HL-60/S4 treated with phorbol 12-myristate 13-acetate at 8.2 ng/mL for 4 days and 3 days (cell line): Measurements from ENCODE around the gene MRLN.
"Not testable (repeated sequence)": the region's sequence is repeated elsewhere in the genome, so short reads cannot be mapped to it uniquely, and the experiment has no call there.

Experiments used
- in situ Hi-C: fragments of 300-500 bp; cut with MboI; formaldehyde crosslinking; loops from 2 replicates; pipeline ENCODE4 v1.15.0; 2022; ENCODE audit warnings: low sequenced_read_pairs

Gene MRLN

DNA sequence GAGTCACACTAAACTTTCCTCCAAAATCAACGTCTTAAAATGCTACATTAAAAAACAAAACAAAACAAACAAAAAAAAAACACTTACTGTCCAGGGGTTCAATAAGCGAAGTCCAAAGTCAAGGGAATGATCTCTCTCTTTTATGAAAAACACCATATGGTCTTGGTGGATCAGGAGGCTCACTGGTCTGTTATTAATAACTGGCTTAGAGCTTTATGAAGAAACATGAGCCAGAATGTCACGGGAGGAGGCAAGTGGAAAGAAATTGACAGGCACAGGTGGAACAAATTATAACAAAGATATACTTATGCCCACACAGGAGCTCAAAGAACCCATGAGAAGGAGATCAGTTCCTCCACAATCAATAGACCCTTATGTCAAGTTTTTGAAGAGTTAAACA lies at the start of gene MRLN:
TSS of gene MRLN (minus strand) at position 189 of the 400 bp plus-strand sequence.
- in situ Hi-C loops: no loop called here

DNA sequence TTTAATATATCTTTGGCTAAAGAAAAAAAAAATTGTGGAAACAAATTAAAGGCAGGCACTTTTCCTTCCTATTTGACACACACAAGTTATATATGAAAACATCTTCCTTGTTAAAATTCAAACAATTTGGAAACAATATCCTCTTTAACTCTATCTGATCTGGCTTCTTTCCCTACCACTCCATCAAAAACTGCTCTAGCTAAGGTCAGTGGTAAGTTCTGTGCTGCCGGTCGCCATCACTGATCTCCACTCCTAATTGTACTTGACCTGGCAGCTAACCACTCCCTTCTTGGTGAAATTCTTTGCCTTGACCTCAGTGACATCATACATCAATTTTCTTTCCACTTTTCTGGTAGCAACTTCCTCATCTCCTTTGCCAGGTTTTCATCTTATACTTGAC lies 47.9 kb upstream of the MRLN start:
- in situ Hi-C loops: loop anchor here (10.0 kb wide), 1 partner anchor 176 kb away; no protein-coding TSS in a partner anchor

- in situ Hi-C loops: no loop called here
These were observed 46.2 kb upstream of the MRLN start for GRCh38 chr10:59799421-59799820.

DNA sequence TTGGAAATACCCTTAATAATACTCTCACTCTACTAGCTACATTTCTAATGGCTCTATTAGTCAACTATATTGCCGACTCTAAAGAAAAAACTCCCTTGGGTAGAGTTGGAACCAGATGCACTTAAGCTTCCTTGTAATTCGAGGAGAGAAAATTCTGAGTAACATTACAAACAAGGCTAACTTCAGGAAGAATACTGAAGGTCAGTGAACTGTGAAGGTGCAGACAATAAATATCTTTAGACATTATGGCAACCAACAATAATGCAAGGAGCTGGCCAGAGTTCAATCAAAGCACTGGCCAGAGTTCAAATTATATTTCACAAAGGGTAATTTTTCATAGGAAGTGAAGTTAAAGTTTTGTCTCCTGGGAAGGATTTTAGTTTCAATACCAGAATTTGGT lies 40.7 kb upstream of the MRLN start:
- in situ Hi-C loops: no loop called here

- in situ Hi-C loops: no loop called here
These were observed 39.6 kb upstream of the MRLN start for GRCh38 chr10:59792812-59793211.

DNA sequence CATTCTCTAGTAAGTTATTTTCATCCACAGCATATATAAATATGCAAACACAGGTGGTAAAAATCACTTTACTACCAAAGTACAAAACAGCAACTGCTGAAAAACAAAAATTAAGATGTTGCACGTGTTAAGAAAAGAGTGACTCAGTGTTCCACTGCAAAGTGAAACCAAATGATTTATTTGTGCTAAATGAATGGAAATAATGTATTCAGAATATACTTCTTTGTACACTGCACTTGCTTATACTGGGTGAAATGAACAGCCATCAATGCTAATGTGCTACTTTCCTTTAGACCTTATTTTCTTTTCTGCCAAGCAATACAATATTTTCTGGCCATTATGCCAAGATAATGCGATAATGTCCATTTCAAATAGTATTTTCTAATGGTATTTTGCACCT lies 38.3 kb upstream of the MRLN start:
- in situ Hi-C loops: no loop called here

DNA sequence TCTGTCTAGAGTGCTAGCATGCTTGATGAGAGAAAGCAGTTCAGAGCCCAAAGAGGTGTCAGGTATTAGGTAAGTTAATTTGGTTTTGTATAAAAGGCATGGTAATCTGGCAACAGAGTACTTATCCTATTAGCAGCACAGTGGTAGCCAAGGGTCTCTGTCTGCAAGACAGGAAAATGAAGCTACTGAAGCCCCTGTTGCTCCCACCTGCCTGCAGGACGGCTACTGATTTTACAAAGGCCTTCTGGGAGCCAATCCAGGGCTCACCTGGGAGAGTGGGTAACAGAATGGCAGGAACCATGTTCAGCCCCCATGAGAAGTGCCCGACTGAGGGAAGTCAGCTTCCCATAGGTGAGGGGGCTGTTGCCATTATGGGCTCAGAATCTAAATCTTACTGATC lies 36.8 kb upstream of the MRLN start:
- in situ Hi-C loops: not testable (repeated sequence)

GRCh38 chr10:59788914-59789313 lies 35.7 kb upstream of the MRLN start:
- in situ Hi-C loops: not testable (repeated sequence)

DNA sequence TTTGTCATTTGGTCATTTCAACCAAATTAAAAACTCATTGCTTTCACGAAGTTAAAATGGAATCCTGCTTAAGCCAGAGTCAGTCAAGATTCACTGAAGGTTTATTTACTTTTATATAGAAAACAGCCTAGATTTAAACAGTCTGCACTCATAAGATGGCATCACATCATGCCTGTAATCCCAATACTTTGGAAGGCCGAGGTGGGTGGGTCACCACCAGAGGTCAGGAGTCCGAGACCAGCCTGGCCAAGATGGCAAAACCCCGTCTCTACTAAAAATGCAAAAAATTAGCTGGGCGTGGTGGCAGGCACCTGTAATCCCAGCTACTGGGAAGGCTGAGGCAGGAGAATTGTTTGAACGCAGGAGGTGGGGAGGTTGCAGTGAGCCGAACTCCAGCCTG lies 33.8 kb upstream of the MRLN start:
- in situ Hi-C loops: not testable (repeated sequence)

DNA sequence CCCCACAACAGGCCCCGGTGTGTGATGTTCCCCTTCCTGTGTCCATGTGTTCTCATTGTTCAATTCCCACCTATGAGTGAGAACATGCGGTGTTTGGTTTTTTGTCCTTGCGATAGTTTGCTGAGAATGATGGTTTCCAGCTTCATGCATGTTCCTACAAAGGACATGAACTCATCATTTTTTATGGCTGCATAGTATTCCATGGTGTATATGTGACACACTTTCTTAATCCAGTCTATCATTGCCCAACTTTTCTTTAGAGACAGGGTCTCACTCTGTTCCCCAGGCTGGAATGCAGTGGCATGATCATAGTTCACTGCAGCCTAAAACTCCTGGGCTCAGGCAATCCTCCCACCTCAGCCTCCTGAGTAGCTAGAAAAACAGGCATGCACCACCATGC lies 32.2 kb upstream of the MRLN start:
- in situ Hi-C loops: not testable (repeated sequence)

GRCh38 chr10:59781511-59781910 lies 28.3 kb upstream of the MRLN start:
- in situ Hi-C loops: no loop called here

GRCh38 chr10:59779756-59780533 lies 26.7 kb upstream of the MRLN start:
- in situ Hi-C loops: no loop called here

DNA sequence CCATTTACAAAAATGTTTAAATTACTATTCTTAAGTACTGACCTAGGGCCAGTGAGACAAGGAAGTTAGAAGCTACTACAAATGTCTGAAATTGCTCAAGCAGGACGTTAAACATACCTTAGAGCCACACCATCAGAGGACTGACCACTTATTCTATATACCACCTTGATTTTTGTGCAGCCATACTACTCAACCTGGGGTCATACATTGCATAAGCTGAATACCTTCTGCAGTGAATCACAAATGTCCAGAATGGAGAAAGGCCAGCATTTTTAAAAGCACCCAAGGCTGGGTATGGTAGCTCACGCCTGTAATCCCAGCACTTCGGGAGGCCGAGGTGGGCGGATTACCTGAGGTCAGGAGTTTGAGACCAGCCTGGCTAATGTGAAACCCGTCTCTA lies 21.2 kb upstream of the MRLN start:
- in situ Hi-C loops: no loop called here

- in situ Hi-C loops: no loop called here
These were observed 19.8 kb upstream of the MRLN start for GRCh38 chr10:59773088-59773487.

DNA sequence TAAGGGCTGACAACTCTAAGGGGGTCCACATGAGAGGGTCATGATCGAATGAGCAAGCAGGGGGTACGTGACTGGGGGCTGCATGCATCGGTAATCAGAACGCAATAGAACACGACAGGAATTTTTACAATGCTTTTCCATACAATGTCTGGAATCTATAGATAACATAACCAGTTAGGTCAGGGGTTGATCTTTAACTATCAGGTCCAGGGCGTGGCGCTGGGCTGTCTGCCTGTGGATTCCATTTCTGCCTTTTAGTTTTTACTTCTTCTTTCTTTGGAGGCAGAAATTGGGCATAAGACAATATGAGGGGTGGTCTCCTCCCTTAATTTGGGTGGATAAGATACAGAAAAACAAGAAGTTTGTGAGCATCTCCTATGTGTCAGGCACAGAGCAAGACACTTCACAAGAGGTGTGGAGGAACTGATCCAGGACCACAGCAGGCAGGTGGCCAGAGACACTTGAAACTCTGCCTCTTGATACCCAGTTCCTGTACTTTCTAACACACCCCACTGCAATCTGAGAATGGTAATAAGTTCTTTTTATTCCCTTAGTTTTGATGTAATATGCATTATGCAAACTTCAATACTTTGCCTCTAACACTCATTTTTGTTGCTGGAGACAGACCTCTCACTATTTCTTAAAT lies 18.0 kb upstream of the MRLN start:
- in situ Hi-C loops: no loop called here

- in situ Hi-C loops: no loop called here
These were observed 17.4 kb upstream of the MRLN start for GRCh38 chr10:59770689-59771088.

GRCh38 chr10:59762505-59762904 lies 9.2 kb upstream of the MRLN start:
- in situ Hi-C loops: no loop called here

DNA sequence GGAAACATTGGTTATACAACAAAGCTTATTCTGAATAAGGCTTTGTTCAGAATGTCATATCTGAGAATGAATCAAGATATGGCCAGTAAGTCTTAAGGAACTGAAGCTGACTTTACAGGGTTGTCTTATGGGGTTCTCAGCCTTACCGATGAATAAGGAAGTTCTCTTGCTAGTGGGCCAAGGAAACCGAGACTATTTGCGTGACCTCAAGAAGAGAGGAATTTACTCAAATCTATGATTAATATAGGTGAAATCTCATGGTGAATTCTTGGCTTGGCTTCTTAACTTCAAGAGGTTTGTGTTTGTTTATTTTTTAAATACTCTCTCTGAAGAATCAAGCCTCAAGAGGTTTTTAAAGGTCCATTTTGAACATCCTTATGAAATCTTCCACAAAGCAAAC lies 4.7 kb upstream of the MRLN start:
- in situ Hi-C loops: no loop called here

GRCh38 chr10:59754951-59755350 lies 1.7 kb upstream of the MRLN start:
- in situ Hi-C loops: no loop called here

GRCh38 chr10:59752278-59752940 lies 846 bp downstream of the MRLN start:
- in situ Hi-C loops: no loop called here

DNA sequence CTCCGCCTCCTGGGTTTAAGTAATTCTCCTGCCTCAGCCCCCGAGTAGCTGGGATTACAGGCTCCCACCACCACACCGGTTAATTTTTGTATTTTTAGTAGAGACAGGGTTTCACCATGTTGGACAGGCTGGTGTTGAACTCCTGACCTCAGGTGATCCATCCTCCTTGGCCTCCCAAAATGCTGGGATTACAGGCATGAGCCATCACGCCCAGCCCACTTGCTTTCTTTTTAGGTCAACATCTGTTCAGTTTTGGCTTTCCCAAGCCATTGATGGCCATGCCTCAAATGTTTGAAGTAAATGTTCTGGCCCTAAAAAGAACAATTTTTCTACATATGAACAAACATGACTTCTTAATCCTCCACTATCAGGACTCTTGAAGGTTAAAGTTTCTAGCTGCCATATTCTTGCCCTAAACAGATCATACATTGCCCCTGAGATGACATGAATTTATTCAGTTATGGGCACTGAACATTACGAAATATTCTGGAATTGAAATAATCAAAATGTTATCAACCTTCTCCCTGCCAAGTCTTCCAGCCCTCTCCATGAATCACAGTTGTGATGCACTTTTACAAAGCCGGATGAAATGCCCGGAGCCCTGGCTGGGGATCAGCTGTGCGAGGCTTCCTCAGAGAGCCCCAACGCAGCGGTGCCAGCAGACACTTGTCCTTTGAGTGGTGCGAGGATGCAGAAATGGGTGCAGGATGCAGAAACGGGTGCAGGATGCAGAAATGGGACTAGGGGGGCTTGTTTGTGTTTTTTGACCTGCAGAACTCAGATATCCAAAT lies 2.9 kb downstream of the MRLN start:
- in situ Hi-C loops: no loop called here
